Measurements from ENCODE around the gene TPST2.

The TPST2 gene

DNA sequence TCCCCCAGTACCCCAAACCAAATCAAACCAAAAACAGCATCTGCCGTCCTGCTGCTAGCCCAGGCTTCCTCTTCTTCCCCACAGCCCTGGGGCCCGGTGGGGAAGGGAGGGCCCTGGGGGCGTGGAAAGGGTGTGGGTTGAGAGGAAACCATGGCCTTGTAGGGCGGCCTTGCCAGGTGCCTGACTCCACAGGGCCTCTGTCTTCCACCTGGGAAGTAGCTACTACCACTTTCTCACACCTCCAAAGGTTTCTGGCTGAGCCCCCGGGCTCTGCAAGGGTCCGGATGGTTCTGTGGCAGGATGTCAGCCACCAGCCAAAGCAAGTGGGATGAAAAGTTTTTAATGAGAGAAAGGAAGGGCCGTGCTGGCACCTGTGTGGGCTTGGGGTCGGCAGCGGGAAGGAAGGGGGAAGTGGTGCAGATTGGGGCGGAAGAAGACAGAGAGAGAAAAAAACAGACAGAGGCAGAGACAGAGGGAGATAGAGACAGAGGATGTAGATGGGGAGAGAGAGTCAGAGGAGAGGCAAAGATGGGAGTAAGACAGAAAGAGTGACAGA is 10.5 kb downstream of the TPST2 start:
- peak; percentile 54 for DNase-seq

GRCh38 chr22:26577081-26577480 is 12.9 kb downstream of the TPST2 start:
- no peak for DNase-seq

DNA sequence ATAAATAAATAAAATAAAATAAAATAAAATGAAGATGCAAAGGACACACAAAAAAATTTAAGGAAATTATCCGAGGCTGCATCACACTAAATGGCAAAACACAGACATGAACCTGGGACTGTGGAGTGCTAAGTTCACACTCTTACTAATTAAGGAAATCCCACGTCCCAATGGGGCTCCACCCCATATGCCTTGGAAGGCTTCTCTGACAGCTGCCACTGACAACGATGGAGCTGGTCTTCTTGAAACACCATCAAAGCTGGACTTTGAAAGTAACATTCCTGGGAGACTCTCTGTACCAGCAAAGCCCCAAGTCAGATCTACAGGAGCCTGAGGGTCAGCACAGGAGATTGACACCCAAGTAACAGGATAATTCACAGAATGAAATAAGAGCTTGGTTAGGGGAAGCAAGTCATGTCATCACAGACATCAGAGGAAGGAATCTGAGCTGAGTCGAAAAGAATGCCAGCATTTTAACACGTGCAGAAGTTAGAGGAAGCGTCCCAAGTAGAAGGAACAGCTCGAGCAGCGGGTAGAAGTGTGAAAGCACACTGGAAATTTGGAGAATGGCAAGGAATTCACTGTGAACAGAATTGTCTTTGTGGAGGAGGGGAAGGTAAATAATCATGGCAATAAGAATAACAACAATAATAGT is 13.8 kb downstream of the TPST2 start:
- no peak for DNase-seq

- DNase-seq: no peak
Observed at GRCh38 chr22:26574001-26574723, 15.8 kb downstream of the TPST2 start.

GRCh38 chr22:26573026-26573662 is 16.8 kb downstream of the TPST2 start:
- DNase-seq: peak; percentile 99

DNA sequence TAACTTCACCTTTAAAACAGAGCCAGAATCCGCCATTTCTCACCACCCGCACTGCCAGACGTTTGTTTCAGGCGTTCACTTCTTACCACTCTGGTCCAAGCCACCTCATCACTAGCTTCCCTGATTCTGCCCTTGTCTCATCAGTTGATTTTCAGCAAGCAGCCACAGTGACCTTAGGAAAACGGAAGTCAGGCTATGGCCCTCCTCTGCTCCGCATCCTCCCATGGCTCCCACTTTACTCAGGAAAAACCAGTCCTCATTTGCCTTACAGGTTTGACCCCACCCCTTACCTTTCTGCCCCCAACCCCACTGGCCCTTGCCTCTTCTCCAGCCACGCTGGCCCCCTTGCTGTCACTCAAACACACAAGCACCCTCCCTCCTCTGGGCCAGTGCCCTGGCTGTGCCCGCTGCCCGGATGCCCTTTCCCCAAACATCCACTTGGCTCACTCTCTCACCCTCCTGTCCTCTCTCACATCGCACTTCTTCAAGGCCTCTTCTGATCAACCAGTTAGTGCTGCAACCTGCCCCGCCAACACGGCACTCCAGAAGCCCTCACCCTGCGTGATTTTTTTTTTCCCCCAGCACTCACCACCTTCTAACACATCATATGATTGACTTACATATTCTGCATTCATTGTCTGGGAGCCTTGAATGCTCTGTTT is 18.9 kb downstream of the TPST2 start:
- no peak for DNase-seq

DNA sequence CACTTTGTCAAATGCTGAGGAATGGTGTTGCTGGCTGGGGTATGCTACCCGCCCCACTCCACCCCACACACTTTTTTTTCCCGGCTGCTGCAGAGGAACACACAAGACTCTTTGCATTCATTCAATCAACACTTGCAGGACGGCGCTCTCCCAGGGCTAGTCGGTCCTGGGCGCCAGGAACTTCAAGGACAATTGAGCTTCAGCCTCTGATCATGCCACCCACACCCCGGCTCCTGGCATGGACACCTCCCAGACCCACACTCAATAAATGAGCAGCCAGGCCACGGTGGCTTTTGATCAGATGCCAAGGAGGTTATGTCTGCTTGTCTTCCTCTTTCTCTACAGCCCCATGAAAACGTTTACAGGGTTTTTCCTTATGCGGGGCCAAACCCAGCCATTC is 19.8 kb downstream of the TPST2 start:
- DNase-seq: peak; percentile 44

GRCh38 chr22:26568207-26568706 is 21.7 kb downstream of the TPST2 start:
- no peak for DNase-seq

- DNase-seq: no peak
Observed at GRCh38 chr22:26567610-26568009, 22.3 kb downstream of the TPST2 start.

- no peak for DNase-seq
Observed at GRCh38 chr22:26566994-26567393, 22.9 kb downstream of the TPST2 start.

GRCh38 chr22:26565889-26566288 is 24.0 kb downstream of the TPST2 start:
- no peak for DNase-seq

- DNase-seq: no peak
Observed at GRCh38 chr22:26565181-26565580, 24.8 kb downstream of the TPST2 start.

- DNase-seq: no peak
Observed at GRCh38 chr22:26564672-26565071, 25.3 kb downstream of the TPST2 start.

DNA sequence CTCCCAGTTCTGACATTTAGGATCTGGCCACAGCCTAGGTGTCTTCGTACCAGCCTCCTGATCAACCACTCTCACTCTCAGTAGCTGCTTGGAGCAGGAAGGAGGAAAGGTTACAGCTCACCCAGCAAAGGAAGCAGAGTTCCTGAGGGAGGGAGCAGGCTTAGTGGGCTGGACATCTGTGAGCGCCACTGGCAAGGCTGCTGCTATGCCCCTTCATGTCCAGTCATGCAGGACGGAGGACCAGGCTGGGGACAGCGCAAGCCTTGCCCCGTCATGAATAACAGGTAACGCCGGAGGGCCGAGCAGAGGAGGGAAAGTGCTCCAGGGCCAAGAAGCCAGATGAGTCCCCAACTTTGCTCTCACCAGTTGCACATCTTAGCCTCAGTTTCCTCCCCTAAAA is 25.8 kb downstream of the TPST2 start:
- DNase-seq: no peak

DNA sequence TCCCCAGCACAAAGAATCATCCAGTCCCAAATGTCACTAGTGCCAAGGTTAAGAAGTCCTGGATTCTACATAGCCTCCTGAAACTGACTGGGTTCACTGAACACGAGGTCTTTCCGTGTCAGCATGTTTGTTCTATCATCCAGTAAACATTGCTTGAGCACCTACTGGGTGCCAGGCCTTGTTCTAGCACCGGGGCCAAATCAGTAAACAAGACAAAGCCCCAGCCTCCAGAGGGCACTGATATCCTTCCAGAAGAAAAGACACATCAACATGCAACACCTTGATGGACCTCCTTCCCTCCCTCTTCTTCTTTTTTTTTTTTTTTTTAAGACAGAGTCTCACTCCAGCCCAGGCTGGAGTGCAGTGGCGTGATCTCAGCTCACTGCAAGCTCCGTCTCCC is 26.9 kb downstream of the TPST2 start:
- no peak for DNase-seq

GRCh38 chr22:26561756-26562417 is 28.0 kb downstream of the TPST2 start:
- no peak for DNase-seq

- no peak for DNase-seq
Observed at GRCh38 chr22:26559961-26560575, 29.9 kb downstream of the TPST2 start.

- no peak for DNase-seq
Observed at GRCh38 chr22:26558248-26558895, 31.6 kb downstream of the TPST2 start.

GRCh38 chr22:26556904-26557303 is 33.0 kb downstream of the TPST2 start:
- no peak for DNase-seq

GRCh38 chr22:26555478-26555877 is 34.5 kb downstream of the TPST2 start:
- no peak for DNase-seq

GRCh38 chr22:26554956-26555355 is 35.0 kb downstream of the TPST2 start:
- no peak for DNase-seq

Data from GF-D8 (cell line).